ENCODE results near the gene TCP10L. TPM values are rescaled to one million over a fixed set of nuclear protein-coding genes. Genes with fewer than 3 reads are reported as not detected.

Gene TCP10L
- total RNA-seq, 4 donors from 2014 or later: 1.0 to 10.3 (median 2.4) TPM

DNA sequence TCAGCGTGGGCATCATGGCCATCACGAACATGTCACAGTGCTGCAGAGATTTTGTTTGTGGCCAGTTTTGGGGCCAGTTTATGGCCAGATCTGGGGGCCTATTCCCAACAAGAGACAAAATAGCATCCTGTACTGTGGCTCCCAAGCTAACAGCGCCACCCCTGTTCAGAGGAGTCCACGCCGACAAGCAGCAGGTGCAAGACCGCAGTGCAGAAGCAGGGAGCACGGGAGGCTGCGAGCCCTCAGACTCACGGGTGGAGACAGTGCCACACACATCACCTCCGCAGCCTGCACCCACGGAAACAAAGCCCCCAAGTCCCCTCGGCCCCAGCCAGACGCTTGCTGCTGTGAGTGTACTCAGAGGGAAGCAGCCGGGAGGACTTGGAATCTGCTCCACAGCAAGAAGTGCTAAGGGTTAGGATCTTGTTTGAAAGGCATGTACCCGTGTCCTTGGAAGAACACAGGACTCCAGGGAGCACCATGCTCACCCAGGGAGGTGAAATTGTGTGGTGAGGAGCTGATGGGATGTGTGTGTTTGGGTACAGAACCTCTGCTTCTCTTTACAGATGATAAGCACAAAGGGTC is 7.1 kb downstream of the TCP10L start:
- no peaks in the 10 kb centered on the region for H3K4me1 ChIP-seq
- no peak for TF ChIP-seq POLR2A (IDR thresholded peaks at IDR 0.05)
- TF ChIP-seq, protein P1, sequence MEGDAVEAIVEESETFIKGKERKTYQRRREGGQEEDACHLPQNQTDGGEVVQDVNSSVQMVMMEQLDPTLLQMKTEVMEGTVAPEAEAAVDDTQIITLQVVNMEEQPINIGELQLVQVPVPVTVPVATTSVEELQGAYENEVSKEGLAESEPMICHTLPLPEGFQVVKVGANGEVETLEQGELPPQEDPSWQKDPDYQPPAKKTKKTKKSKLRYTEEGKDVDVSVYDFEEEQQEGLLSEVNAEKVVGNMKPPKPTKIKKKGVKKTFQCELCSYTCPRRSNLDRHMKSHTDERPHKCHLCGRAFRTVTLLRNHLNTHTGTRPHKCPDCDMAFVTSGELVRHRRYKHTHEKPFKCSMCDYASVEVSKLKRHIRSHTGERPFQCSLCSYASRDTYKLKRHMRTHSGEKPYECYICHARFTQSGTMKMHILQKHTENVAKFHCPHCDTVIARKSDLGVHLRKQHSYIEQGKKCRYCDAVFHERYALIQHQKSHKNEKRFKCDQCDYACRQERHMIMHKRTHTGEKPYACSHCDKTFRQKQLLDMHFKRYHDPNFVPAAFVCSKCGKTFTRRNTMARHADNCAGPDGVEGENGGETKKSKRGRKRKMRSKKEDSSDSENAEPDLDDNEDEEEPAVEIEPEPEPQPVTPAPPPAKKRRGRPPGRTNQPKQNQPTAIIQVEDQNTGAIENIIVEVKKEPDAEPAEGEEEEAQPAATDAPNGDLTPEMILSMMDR (IDR thresholded peaks at IDR 0.05): peak in 1 of 5 experiments; percentile 11

DNA sequence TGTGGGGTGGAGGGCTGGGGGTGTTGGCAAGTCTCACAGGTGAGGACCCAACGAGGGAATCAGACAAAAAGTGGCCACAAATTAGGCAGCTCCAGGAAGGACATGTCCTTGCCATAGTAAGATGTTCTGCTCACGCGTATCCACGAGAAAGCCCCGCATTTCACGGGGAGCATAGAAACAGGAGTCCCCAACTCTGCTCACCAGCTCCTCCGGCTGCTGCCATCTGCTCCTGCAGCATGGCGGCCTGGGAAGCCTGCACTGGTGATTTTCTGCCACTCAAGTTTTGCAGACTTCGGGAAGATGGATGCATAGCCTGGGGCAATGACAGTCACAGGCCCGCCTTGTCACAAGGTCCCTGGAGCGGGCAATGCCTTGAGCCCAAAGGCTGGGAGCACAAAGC is 9.3 kb downstream of the TCP10L start:
- Histone ChIP-seq H3K27ac (no peak overlapping the region), H3K4me1 (no peaks in the 10 kb centered on the region), H3K9me3 (no peaks in the 10 kb centered on the region), H3K36me3 (peaks cover 0 to 19% (median 0%) of the 10 kb centered on the region in 3 donors), H3K4me3 (no peak overlapping the region), H3K27me3 (no peaks in the 10 kb centered on the region)
- 86 to 92% methylated on average over 11 of the region's 11 CpGs for WGBS, 2 donors
- TF ChIP-seq, protein P1 (IDR thresholded peaks at IDR 0.05): no peak
- TF ChIP-seq POLR2A (IDR thresholded peaks at IDR 0.05): no peak
- no peak for TF ChIP-seq EP300 (IDR thresholded peaks at IDR 0.05)
- no peak for DNase-seq (ENCODE audit: low spot score in 2 of 2)

More for the DNA sequence above, 7.1 kb downstream of the TCP10L start:
- H3K9me3 ChIP-seq: no peaks in the 10 kb centered on the region
- 40 to 48% methylated on average over 15 of the region's 15 CpGs for WGBS, 2 donors
- H3K27me3 ChIP-seq: no peaks in the 10 kb centered on the region
- no peak overlapping the region for H3K27ac ChIP-seq
- peaks cover 0 to 19% (median 0%) of the 10 kb centered on the region in 3 donors for H3K36me3 ChIP-seq
- no peak overlapping the region for H3K4me3 ChIP-seq
- DNase-seq (ENCODE audit: low spot score in 2 of 2): no peak

DNA sequence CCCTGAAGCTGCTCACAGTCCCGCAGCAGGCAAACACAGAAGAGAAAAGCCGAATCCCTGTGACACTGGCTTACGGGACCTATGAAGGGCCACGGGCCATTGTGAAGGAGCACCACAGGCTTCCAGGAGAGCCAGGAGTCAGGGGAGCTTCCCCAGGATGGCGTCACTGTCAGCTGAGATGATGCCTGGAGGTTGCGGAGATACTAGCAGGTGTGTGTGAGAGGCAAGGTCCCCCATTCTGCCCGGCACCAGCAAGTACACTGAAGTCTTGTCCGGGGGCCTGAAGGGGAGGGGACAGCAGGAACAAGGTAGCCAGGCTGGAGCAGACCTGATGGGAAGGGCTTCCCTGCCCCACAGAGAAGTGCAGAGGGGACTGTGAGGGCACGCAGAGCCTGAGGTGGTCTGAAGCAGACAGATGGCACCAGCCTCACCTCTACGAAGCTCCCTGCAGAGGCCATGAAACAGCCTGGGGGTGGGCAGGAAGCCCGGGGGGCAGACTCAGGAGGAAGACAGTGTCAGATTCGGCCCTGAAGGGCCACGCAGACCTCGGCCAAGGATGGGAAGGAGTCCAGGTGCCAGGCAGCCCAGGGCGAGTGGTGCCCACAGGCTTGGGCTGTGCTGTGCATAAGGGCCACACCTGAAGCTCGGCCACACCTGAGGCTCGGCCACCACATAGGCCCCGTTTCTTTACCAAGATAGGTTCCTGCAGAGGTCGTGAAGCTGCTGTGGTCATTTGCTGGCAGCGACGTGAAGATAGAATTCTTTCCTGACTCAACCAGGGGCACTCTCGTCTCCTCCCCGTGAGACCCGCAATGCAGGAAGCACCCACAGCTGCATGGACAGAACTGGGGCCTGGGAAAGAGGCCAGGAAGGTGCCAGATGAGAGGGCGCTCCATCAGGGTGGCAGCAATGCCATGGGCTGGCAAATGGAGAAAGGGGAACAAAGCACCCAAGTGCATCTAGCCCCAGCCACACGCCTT is 10.1 kb downstream of the TCP10L start:
- Histone ChIP-seq H3K27me3 (no peaks in the 10 kb centered on the region), H3K4me3 (no peak overlapping the region), H3K36me3 (peaks cover 0 to 19% (median 0%) of the 10 kb centered on the region in 3 donors), H3K4me1 (no peaks in the 10 kb centered on the region), H3K27ac (no peak overlapping the region), H3K9me3 (no peaks in the 10 kb centered on the region)
- WGBS, 2 donors: 85 to 93% methylated on average over 22 to 24 of the region's 26 CpGs
- DNase-seq (ENCODE audit: low spot score in 2 of 2): no peak
- TF ChIP-seq POLR2A (IDR thresholded peaks at IDR 0.05): no peak
- no peak for TF ChIP-seq EP300 (IDR thresholded peaks at IDR 0.05)
- TF ChIP-seq, protein P1 (IDR thresholded peaks at IDR 0.05): no peak

DNA sequence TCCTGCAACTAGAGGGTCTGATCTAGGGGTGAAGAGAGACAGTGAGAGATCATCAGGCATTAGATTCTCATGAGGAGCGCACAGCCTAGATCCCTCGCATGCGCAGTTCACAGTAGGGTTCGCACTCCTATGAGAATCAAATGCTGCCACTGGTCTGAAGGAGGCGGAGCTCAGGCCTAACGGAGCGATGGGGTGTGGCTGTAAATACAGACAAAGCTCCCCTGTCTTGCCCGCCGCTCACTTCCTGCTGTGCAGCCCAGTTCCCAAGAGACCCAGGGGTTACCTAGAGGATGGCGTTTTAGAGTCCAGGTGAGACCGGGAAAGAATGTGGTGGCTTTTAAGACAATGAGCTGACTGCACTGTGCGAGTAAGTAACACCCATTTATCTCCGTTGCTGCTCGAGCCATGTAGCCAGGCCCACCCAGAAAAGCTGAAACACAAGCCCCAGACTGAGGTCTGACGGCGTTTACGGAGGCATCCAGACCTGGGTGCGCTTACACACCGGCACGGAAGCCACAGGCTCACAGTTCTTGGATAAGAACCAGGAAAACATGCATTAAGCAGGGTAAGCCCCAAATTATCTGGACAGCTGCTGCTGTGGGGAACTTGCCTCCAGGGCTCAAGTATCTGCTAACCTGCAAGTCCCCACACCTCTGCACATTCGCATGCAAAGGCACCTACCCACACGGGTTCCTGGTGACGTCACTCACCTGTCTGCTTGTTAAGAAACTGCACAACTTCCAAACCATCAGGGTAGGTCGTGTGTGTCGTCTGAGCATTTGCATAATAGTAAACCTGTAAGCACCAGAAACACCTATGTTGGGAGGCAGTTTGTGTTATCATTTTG is 12.5 kb downstream of the TCP10L start:
- Histone ChIP-seq H3K9me3 (no peaks in the 10 kb centered on the region), H3K27ac (no peak overlapping the region), H3K4me3 (no peak overlapping the region), H3K36me3 (peaks cover 0 to 13% (median 0%) of the 10 kb centered on the region in 3 donors), H3K4me1 (peaks cover 0 to 13% (median 0%) of the 10 kb centered on the region in 4 donors), H3K27me3 (no peaks in the 10 kb centered on the region)
- no peak for DNase-seq (ENCODE audit: low spot score in 2 of 2)
- 63 to 69% methylated on average over 25 of the region's 25 CpGs for WGBS, 2 donors
- TF ChIP-seq POLR2A (IDR thresholded peaks at IDR 0.05): no peak
- TF ChIP-seq, protein P1 (IDR thresholded peaks at IDR 0.05): no peak
- no peak for TF ChIP-seq EP300 (IDR thresholded peaks at IDR 0.05)

All from tibial nerve (tissue), 4 donors.